GM21737 (cell line): ENCODE results near the gene TEX26.

Source experiments
- ATAC-seq: cut with Tn5 transposase; IDR thresholded peaks from one replicate; pipeline ENCODE4 v1.9.1; 2021; ENCODE audit warnings: mild to moderate bottlenecking, moderate library complexity; ENCODE audit not compliant: unreplicated experiment

Gene TEX26

DNA sequence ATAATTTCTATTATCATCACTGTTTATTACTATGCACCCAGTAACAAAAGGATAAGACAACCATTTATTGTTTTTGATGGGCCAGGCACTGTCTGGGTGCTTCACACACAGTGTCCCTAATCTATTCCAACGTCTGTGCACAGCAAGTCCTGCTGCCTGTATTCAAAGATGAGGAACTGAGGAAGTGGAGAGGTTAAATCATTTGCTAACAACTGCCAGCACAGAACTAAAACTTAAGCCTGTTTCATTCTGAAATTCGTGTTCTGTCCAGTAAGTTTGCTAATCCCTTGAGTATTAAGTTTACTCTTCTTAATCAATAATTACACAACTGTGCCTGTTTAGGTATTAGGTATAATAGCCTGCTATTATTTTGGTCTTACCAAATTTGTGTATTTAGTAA is 41.9 kb downstream of the TEX26 start:
- ATAC-seq = no peak

DNA sequence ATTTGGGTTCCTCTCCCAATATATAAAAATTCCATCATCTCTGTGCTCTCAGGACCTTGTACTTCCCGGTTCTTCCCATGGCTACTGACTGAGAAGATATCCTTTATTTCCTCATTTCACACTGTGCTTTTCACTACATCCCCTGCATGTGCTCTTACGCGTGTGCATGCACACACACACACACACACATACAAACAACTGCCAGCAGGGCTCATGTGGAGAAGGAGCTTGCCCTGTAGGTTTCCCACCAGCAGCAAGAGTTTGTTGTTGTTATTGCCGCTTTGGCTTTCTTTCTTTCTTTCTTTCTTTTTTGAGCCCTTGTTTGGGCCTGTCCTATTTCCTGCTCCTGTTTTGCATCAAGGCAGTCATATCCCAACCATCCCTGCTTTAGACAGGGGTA is 43.6 kb downstream of the TEX26 start:
- no peak for ATAC-seq

DNA sequence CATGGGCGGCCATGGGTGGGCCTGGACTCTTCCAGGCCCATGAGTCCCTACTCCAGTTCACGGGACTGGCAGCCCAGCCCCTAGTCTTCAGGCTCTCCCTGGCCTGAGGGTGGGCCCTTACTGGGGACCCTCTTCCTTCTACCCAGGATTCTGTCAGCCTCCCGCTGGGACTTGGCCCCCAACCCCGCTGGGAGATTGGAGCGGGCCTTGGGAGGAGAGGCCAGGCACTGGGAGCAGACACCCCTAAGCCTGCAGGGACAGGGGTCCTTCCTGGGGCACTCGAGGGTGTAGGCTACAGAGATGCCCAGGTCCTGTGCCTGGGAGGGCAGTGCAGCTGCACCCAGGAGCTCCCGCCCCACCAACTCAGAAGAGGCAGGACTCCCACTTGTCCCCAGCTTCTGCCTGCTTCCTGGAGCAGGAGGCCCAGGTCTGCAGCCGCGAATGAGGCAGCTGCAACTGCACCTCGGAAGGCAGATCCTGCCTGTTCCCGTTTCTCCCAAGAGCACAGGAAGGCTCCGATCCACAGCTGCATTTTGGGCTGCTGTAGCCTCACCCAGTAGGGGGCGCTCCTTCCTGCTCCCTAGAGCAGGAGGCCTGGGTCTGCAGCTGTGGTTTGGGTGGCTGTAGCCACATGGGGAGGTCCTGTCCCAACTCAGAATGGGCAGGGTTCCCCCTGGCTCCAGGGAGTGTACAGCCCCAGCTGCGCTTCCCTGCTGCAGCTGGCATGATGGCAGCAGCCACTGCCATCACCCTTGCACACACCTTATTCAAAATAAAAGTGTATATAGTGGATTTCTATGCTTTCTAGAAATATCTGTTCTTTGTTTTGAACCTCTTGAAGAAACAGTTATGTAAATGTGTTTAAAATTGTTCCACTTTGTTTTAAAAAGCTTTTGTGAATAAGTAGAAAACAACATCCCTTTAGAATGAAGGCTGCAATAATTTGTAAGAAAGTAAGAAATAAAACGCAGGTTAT is 46.8 kb downstream of the TEX26 start:
- no peak for ATAC-seq

DNA sequence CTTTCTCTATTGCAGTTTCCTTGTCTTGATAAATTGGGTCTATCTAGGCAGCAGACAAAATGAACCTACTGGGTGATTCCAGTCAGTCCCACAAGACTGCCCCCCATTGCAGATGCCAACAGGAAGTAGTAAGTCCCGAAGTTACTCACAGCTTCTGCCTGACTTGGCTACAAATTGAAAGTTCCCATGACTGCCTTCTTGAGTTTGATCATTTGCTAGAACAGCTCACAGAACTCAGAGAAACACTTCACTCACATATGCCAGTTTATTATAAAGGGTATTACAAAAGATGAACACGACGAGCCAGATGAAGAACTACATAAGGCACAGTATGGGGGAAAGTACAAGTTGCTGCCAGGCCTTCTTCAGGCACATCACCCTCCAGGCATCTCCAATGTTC is 50.0 kb downstream of the TEX26 start:
- no peak for ATAC-seq

DNA sequence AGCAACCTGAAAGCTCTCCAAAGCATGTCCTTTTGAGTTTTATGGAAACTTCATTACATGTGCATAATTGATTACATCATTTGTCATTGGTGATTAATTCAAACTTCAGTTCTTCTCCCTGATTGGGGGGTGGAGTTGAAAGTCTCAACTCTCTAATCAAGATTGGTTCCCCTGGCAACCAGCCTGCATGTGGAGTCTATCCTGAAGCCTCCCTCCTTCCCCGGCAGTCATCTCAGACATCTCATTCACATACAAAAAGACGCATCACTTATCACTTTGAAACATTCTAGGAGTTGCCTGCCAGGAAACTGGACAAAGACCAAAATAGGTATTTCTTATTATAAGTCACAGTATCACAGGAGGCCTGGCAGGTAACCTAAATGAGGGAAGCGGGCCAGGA is 50.5 kb downstream of the TEX26 start:
- no peak for ATAC-seq

DNA sequence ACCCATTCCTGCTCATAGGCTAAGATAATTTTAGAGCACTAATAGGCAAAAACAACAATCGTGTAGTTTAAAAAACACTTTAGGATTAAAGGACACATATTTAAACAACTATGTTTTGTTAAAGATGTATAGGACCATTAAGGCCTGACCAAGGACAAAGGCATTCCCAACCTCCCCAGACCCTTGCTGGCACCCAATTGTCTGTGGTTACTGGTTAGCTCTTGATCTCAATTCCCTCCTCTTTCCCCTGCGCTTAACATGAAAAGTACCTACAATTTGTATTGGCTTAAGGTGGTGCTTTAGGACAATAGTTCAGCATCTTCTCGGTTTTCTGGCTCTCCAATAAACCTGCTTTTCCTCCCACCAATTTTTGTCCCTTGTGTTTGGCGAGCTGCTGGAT is 51.0 kb downstream of the TEX26 start:
- no peak for ATAC-seq

DNA sequence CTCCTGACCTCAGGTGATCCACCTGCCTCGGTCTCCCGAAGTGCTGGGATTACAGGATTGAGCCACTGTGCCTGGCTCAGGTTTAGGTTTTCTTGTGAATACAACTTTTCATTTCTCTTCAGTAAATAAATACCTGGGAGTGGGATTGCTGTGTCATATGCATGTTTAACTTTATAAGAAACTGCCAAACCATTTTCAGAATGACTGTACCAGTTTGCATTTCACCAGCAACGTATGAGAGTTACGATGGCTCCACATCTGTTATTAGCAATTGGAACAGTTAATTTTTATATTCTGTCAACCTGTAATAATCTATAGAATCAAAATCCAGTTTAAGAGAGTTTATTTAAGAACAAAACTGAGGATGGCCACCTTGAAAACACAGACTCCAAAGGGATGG is 52.2 kb downstream of the TEX26 start:
- ATAC-seq = no peak

DNA sequence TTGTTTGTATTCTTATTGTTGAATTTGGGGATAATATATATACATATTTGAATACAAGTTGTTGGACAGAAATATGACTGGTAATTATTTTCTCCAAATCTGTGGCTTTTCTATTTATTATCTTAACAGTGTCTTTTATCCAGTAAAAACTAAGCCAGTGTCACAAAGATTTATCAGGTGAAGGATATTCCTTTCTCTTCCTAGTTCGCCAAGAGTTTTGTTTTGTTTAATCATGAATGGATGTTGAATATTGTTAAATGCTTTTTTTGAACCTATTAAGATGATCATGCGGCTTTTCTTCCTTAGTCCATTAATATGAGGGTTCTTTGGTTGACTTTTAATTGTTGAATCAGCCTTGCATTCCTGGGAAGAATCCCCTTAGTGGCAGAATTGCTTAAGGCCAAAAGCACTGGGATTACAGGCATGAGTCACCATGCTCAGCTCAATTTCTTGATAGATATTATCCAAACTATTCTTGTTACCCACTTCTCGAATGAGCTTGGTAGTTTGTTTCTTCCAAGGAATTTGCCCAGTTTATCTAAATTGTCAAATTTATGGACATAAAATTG is 53.3 kb downstream of the TEX26 start:
- ATAC-seq = no peak

DNA sequence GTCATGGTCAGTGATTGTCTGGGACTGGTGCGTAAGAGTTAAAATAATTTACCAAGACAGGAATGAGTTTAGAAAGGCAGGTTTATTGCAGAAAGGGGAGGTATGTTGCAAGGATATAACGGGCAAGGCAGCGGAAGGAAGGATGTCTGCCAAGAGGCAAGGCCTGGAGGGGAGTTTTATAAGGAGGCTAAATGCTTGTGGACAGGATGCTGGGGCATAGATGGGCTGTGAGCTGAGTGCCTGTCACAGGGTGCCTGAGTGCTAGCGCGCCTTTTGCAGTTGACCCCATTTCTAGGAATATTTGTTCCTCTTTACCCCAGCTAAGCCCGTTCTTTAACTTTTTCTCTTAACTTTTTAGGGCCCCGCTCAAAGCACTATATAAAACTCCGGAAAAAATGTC is 58.7 kb downstream of the TEX26 start:
- ATAC-seq = no peak

DNA sequence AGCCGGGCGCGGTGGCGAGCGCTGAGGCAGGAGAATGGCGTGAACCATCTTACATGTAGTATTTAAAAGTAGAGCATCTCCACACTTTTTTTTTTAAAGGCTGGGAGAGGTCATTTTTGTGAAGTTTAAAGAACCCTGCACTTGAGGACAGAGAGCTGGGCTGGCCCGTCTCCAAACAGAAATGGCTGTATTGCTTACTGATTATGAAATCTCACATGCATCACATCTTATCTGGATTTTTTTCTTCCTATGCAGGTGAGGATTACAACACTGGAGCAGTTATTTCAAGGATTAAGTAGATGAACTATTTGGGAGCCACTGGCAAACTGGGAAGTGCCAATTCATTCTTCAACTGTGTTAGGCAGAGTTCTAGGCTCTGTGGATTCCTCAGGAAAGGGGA is 59.5 kb downstream of the TEX26 start:
- no peak for ATAC-seq

DNA sequence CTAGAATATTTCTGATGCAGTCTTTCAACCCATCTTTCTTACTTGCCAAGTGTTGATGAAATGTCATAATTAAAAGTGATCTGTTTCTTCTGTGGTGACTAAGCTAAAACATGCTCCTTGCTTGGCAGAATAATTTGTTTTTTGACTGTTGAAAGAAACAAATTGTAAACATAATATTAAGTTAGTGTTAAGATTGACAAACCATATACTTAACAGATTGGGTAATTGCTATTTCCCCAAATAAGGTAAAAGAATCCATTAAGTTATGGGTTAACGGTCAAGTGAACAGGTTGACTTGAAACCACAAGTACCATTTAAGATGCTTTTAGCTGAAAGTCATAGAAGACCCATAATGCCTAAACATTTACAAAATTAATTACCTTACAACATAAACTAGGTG is 62.9 kb downstream of the TEX26 start:
- no peak for ATAC-seq

DNA sequence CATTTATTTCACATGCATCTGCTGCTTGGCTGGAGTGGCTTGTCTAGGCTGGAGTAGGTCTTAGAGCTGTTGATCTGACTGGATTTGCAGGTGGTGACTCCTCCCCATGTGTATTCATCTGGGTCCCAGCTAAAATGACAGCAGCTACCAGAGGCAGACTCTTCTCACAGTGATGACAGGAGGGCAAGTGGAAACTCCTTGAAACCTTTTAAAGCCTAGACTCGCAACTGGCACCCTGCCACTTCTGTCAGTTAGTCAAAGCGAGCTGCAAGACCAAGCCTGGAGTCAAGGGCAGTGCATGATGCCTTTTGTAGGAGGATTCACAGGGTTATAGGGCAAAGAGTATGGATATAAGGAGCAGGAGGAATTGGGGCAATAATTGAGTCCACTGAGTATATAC is 65.2 kb downstream of the TEX26 start:
- ATAC-seq = no peak

DNA sequence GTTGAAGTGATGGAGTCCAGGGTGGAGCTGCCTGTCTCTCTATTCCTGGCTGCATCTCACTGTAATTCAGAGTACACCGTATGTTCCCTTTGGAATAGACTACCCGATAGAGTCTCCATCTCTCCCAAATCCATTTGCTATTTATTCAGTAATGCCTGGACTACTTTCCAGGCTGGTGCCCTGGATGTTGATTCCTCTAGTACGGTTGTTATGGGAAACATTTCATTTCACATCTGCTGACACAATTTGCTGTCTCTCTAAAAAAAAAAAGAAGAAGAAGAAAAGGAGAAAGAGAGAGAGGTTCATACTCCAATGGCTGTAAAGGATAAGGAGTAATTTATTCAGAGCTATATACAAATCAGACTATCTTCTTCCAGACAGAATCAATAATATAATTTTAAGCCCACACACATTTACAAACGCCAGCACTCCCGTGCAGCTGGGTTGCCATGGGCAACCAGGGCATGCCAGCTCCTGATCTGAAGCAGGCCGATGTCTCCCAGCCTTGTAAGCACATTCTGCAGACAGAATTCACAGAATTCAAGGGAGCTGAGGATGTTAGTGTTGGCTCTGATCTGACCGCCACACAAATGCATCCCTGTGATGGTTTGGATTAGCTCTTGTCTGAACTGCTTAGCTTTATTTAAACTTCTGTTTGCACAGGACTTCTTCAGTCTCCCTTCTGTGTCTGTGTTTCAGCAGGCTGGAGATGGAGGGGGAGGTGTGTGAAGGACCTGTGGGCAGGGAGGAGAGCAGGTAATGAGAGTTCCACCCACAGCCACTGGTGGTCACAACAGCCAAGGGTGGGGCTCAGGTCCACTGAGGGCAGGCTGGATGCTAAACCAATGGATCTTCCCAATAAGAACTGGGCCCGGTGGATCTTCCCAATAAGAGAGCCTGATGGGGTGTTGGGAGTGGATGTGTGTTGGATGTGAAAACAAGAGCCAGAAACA is 66.0 kb downstream of the TEX26 start:
- ATAC-seq = no peak

DNA sequence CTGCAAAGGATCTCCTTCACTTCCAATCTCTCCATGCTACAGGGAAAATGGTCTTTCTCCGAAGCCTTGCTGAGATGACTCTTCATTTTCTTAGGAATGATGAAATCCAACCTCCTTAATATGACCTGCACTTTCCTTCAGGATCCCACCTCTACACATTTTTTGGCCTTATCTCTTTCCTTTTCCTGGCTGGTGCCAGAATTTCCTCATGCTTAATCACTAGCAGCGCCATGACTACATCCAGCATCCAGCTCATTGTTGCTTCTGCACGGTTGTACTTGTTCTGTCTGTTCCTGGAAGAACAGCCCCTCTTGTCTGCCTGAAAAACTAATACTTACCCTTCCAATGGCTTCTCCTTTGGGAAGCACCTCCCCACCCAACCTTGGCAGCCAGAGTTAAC is 68.4 kb downstream of the TEX26 start:
- no peak for ATAC-seq

DNA sequence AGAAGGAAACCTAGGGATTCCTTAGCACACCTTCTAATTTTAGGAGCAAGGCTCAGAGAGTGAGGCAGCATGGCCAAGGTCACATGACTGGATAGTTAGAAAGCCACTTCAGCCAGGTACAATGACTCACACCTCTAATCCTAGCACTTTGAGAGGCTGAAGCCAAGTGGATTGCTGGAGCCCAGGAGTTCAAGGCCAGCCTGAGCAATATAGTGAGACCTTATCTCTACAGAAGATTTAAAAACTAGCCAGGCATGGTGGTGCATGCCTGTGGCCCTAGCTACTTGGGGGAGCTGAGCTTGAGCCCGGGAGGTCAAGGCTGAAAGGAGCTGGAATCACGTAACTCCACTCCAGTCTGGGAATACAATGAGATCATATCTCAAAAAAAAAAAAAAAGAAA is 69.2 kb downstream of the TEX26 start:
- ATAC-seq = no peak

DNA sequence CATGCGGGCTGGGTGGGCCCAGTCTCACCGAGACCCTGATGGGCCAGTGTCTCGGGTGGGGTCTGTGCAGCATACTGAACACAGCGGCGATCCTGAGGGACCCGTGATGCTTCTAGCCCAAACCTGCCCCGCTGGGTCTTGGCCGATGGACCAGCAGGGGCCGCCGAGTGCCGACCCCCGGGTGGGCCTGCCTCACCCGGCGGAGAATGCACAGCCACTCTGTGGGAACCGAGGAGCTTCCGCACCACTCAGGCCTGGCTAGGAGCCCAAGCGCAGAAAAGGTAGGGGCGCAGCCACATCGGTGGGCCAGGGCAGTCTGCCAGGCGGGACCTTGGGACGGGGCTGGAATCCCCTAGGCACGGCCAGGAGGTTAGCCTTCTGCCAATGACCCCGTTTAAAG is 72.6 kb downstream of the TEX26 start:
- no peak for ATAC-seq

DNA sequence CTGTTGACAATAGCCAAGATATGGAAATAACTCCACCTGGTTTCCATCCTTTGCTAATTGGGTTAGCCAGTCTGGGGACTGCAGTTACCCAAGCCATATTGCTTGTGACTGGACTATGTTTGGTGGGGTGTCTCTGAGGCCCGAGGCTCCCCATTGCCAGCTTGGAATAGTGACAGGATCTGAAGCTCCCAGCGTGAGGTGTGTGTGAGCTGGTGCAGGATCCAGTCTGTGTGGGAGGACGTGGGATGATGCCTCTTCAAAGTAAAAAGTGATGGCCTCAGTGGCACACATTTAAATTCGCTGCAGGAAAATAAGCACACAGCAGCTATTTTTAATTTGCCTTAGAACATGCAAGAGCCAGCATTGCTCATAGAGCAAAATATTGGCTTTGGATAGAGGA is 75.0 kb downstream of the TEX26 start:
- ATAC-seq = no peak

DNA sequence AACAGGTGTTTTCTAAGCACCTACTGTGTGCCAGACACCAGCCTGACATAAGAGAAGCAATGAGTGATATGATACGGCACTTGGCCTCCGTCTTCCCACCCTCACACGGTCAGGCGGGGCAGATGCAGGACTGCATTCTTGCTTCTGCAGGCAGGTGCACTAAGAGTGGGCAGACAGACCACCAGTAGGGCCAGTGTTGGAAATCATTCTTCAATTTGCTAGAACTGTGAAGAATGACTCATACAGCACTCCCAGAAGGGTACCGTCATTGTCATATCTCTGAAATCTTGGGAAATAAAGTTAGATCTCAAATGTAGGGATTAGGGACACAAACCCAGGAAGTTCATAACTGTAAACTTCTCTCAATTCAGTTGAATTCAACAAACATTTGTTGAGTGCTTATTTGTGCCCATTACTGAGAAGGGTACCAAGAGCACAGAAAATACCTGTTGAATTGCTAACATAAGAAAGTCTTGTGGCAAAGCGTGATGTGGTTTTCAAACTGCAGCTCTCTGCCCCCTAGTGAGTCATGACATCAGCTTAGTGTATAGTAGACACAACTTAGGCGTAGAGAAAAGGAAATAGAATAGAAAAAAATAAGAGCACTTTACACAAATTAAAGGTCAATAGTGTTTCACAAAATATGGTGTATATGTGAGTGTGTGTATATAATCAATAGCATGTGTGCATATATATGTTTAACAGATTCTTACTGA is 76.1 kb downstream of the TEX26 start:
- no peak for ATAC-seq

DNA sequence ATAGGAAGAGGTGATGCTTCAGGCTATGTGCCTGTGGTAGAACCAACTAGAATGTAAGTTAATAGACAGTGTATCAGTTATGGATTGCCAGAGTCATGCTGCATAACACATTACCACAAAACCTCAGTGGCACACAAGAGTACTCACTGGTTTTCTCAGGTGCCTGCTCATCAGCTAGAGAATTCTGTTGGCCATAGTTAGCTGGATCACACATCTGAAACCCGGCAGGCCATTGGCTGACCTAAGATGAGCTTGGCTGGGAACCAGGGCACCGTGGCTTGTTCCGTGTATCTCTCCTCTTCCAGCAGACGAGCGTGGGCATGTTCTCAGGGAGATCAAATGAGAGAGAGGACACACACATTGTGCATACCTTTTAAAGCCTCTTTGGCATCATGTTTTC is 76.7 kb downstream of the TEX26 start:
- ATAC-seq = no peak

DNA sequence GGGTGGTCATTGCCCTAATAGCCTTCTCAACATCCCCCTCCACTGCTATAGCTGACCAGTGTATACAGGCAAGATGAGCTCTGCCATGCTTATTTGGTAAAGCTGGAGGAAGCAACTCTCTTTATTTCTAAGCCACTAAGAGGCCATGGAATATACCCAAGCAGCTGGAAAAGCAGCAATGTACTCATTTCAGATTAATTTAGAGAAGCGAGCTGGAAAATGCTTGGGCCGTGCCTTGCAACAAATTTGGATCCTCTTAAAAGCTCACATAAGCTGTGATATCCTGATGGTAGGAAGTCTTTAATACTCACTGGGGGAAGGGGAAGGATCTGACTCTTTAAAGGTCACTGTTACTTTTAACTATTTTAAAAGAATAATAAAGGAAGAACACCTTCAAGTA is 77.8 kb downstream of the TEX26 start:
- no peak for ATAC-seq
